ENCODE data around the gene TLK1.

Gene TLK1

DNA sequence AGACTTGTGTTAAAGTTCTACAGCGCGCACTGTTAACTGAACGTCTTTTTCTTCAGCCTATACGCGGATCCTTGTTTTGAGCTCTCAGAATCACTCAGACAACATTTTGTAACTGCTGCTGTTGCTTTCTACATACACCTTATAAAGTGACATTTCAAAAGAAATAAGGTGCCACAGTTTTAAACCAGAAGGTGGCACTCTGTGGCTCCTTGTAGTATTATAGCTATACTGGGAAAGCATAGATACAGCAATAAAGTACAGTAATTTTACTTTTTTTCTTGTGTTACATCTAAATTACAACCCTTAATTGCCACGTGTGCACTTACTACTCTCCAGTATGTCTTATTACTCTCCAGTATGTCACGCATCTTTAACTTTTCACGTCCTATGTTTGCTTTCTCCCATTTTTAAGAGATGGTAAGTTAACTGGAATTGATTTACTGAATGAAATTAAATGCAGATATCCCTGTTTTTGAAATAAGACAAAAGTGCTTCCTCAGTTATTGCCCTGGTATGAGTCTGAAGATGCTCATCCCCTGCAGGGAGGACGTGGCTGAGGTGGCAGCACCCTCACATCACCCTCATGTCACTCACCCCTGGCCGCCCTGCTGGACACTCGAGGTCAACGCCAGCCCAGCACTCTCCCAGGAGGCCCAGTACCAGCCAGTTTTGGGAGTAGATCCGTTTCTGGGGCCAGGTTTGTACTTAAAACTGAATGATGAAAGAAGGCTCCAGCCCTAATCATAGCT is 193.9 kb downstream of the TLK1 start:
- no peak for DNase-seq (ENCODE audit: low read depth)

GRCh38 chr2:170965446-170966225 is 195.1 kb downstream of the TLK1 start:
- DNase-seq (ENCODE audit: low read depth): no peak

DNA sequence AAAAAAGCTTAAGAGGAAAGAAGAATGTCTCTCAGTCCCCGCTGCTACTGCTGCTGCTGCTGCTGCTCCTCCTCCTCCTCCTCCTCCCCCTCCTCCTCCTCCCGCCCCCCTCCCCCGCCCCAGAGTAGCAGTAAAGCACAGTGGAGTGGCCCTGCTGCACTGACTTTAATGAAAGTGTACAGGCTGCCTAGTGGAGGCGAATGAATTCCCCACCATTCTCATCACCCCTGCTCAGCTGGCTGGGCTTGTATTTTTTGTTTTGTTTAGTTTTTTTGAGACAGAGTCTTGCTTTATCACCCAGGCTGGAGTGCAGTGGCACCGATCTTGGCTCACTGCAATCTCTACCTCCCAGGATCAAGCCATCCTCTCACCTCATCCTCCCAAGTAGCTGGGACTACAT is 197.3 kb downstream of the TLK1 start:
- DNase-seq (ENCODE audit: low read depth): no peak

- DNase-seq (ENCODE audit: low read depth): no peak
These were observed 206.8 kb downstream of the TLK1 start for GRCh38 chr2:170953941-170954340.

DNA sequence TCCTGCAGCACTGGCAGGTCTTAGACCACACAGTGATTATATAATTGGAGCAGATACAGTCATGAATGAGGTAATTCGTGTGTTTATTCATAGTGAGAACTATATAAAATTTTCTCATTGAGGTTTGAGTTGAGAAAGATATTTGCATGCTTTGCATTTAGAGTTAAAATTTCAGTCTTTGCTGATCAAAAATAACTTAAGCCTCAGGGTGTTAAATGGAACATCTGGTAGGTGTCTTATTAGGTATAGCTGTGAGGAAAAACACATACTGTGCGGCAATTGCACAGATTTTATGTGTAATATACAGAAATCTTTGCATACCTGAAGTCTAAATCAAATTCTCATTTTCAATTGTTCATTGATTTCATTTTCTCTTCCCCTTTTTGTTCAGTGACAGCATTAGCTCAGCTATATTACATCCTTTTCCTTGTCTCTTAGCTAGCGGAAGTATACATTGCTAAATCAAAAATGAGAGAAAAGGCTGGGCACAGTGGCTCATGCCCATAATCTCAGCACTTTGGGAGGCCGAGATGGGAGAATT is 210.4 kb downstream of the TLK1 start:
- DNase-seq (ENCODE audit: low read depth): no peak

- no peak for DNase-seq (ENCODE audit: low read depth)
These were observed 211.3 kb downstream of the TLK1 start for GRCh38 chr2:170949415-170949814.

DNA sequence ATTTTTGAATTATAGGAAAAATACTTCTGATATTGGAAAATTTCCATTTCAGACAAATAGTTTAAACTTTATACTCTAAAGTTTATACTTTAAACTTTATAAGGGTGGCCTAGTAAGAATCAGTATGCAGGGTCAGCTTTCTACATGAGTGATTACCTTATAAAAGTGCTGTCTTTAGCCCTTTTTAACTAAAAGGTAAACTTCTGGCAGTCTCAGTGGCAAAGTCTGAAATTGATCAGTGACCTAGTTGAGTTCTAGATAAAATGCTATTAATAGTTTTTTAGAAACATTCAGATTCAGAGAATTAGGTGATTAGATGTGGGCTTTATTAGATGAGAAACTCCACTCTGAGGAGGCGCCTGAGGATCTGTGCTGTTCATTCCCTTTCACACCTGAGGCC is 216.1 kb downstream of the TLK1 start:
- DNase-seq (ENCODE audit: low read depth): no peak

- no peak for DNase-seq (ENCODE audit: low read depth)
These were observed 217.1 kb downstream of the TLK1 start for GRCh38 chr2:170943596-170943995.

DNA sequence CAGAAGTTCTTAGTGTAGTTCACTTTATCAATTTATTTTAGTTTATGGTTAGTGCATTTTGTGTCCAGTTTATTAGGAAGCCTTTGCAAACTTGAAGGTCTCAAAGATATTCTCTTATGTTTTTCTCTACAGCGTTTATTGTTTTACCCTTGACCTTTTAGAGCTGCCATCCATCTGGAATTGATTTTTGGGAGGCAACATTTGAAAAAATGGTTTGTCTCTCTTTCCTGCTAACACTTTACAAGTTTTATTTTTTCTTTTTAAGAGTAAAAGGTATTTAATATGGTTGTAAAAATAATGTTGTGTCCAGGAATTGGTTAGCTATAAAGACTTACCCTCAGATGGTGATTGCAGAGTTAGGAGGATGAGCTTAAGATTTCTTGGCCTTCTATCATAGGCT is 217.7 kb downstream of the TLK1 start:
- no peak for DNase-seq (ENCODE audit: low read depth)

DNA sequence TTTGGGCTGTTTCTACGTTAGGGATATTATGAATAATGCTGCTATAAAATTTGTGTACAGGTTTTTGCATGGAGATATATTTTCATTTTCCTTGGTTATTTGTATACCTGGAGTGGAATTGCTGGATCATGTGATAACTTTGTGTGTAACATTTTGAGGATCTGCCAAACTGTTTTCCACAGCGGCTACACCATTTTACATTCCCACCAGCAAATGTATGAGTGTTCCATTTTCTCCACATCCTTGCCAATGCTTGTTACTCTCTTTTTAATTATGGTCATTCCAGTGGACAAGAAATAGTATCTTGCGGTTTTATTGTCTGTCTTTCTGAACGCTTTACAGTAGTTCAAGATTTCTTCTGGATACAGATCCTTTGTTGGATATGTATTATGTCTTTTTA is 218.1 kb downstream of the TLK1 start:
- no peak for DNase-seq (ENCODE audit: low read depth)
